Heart right ventricle (tissue), 16 donors: ENCODE data around the gene TPST2. TPM values are rescaled to one million over a fixed set of nuclear protein-coding genes. Genes with fewer than 3 reads are reported as not detected.

Source experiments
- ATAC-seq, 8 donors: fragments of 200-7000 bp; cut with Tn5 transposase; one replicate each; pipeline ENCODE4 v1.9.1; 2020; ENCODE audit warnings: mild to moderate bottlenecking in 8 of 8, moderate library complexity in 8 of 8, moderate number of reproducible peaks in 1 of 8
- DNase-seq, 2 donors: peaks; one replicate each; pipeline ENCODE4 v3.0.0-alpha.2; 2020
- H3K27ac ChIP-seq, 10 donors: fragments of 200-600 bp; sonication (generic) in 2 of 10; one replicate each; pipeline versions ENCODE4 v1.5.0 to v1.8.0; 2020 to 2022; ENCODE audit warnings: mild to moderate bottlenecking in 3 of 10
- H3K27me3 ChIP-seq, 7 donors: fragments of 200-600 bp; one replicate each; pipeline ENCODE4 v1.8.0; 2021 to 2022; ENCODE audit warnings: mild to moderate bottlenecking in 2 of 7
- H3K36me3 ChIP-seq, 9 donors: fragments of 200-600 bp; sonication (generic) in 1 of 9; one replicate each; pipeline versions ENCODE4 v1.5.0 to v1.8.0; 2020 to 2022; ENCODE audit warnings: mild to moderate bottlenecking in 2 of 9
- H3K4me1 ChIP-seq, 9 donors: fragments of 200-600 bp; sonication (generic) in 1 of 9; one replicate each; pipeline versions ENCODE4 v1.5.0 to v1.8.0; 2020 to 2022; ENCODE audit warnings: mild to moderate bottlenecking in 4 of 9
- H3K4me3 ChIP-seq, 10 donors: fragments of 200-600 bp; sonication (generic) in 2 of 10; one replicate each; pipeline versions ENCODE4 v1.5.0 to v1.8.0; 2020 to 2022; ENCODE audit warnings: mild to moderate bottlenecking in 7 of 10, moderate library complexity in 2 of 10
- H3K9me3 ChIP-seq, 11 donors: fragments of 200-600 bp in 10 of 11; sonication (generic) in 2 of 11; one replicate each; pipeline versions ENCODE4 v1.5.0 to v1.8.0; 2013 to 2022; ENCODE audit warnings: mild to moderate bottlenecking in 2 of 11, control low read depth in 1 of 11, moderate library complexity in 1 of 11
- WGBS, 2 donors: extraction: QIAGEN DNeasy Blood & Tissue Kit; methylation state at CpG; one replicate each; pipeline ENCODE4 v1.1.7; 2013; ENCODE audit warnings: inconsistent platforms in 1 of 2; 5-methylcytosine and 5-hydroxymethylcytosine counted together
- intact Hi-C, 10 donors: fragments of 100-400 bp; cut with DNase I; formaldehyde crosslinking; loops; one replicate each; pipeline versions ENCODE4 v1.11.1 to v1.14.2; 2022
- polyA plus RNA-seq, 2 donors: library from polyadenylated mRNA; stranded (reverse); fragments of 200-250 nt; gene quantifications; one replicate each; pipeline ENCODE4 v1.2.3, GENCODE V29; 2013
- total RNA-seq, 10 donors: library from RNA; stranded (reverse); fragmentation: NEBNext Ultra II Directional in 3 of 10; extraction: Animal tissue kit (Norgen Biotek cat#: 25700) in 3 of 10; gene quantifications; one replicate each; pipeline versions ENCODE4 v1.2.1 to v1.2.4, GENCODE V29; 2021 to 2023
- TF ChIP-seq, protein P1 (sequence below), 9 donors: fragments of 200-600 bp; sonication (generic) in 2 of 9; IDR thresholded peaks; one replicate each; pipeline versions ENCODE4 v1.5.0 to v1.8.0; 2021 to 2022; ENCODE audit warnings: antibody characterized with exemption in 9 of 9, mild to moderate bottlenecking in 5 of 9, moderate library complexity in 1 of 9
- donor health status: Arrhythmogenic right ventricular cardiomyopathy.
- donor health status: ischemic (EF 13 %, LVEDD 7.1; RV severe dilation, severe dysfunction).
- donor health status: healthy with polysubstance abuse.
- donor health status: DM: no; HTN: yes; CAD: no.
- donor health status: DM: no; HTN: no; CAD: no.
- donor health status: ischemic (EF 25% LVEDD 6.9; RV normal size, moderate dysfunction).
- donor health status: ischemic (EF 25% LVEDD 5.7; RV mildly dilated, moderate dysfunction).
- donor health status: healthy.
- donor health status: DM: yes; HTN: yes; CAD: no.
- donor health status: Ischemic cardiomyopathy.
- donor health status: ischemic (EF 35%, LVEDD 5.7; RV mildly dilated, moderate dysfunction).
- donor health status: nonischemic (EF 11% LVEDD 7.7; RV severe dilation, severe dysfunction).
- donor health status: DM: yes; HTN: yes; CAD: no.
- donor health status: PGD.
- donor health status: ischemic (EF 29% LVEDD 5.4; RV normal size, mild dysfunction).
- donor health status: nonischemic (EF 23%, LVEDD 6.1; RV moderate dilation, normal function).

The TPST2 gene
- total and polyA plus RNA-seq, 12 donors: 11.1 to 41.5 (median 21.7) TPM

- H3K27ac ChIP-seq: no peak overlapping the region
Observed at GRCh38 chr22:26597480-26597879, 7.5 kb upstream of the TPST2 start.

GRCh38 chr22:26597026-26597425, 7.1 kb upstream of the TPST2 start:
- H3K4me1 ChIP-seq: peaks cover 0 to 23% (median 0%) of the 10 kb centered on the region in 9 donors
- intact Hi-C loops: no loop called here
- TF ChIP-seq, protein P1, sequence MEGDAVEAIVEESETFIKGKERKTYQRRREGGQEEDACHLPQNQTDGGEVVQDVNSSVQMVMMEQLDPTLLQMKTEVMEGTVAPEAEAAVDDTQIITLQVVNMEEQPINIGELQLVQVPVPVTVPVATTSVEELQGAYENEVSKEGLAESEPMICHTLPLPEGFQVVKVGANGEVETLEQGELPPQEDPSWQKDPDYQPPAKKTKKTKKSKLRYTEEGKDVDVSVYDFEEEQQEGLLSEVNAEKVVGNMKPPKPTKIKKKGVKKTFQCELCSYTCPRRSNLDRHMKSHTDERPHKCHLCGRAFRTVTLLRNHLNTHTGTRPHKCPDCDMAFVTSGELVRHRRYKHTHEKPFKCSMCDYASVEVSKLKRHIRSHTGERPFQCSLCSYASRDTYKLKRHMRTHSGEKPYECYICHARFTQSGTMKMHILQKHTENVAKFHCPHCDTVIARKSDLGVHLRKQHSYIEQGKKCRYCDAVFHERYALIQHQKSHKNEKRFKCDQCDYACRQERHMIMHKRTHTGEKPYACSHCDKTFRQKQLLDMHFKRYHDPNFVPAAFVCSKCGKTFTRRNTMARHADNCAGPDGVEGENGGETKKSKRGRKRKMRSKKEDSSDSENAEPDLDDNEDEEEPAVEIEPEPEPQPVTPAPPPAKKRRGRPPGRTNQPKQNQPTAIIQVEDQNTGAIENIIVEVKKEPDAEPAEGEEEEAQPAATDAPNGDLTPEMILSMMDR (IDR thresholded peaks at IDR 0.05): no peak
- H3K4me3 ChIP-seq: no peak overlapping the region
- WGBS, 2 donors: 74 to 83% methylated on average over 4 of the region's 4 CpGs
- no peaks in the 10 kb centered on the region for H3K36me3 ChIP-seq
- DNase-seq (no peak), ATAC-seq (no peak)
- no peaks in the 10 kb centered on the region for H3K9me3 ChIP-seq
- no peaks in the 10 kb centered on the region for H3K27me3 ChIP-seq
- no peak overlapping the region for H3K27ac ChIP-seq

More at GRCh38 chr22:26597480-26597879, 7.5 kb upstream of the TPST2 start:
- 82 to 85% methylated on average over 4 of the region's 4 CpGs for WGBS, 2 donors
- intact Hi-C loops: no loop called here
- no peak for DNase-seq
- Histone ChIP-seq H3K36me3 (no peaks in the 10 kb centered on the region), H3K4me1 (peaks cover 0 to 18% (median 0%) of the 10 kb centered on the region in 9 donors), H3K9me3 (no peaks in the 10 kb centered on the region), H3K27me3 (no peaks in the 10 kb centered on the region), H3K4me3 (no peak overlapping the region)
- TF ChIP-seq, protein P1 (IDR thresholded peaks at IDR 0.05): no peak
- ATAC-seq: no peak

- WGBS, 2 donors: 36 to 48% methylated on average over 1 of the region's 1 CpG
- no peak overlapping the region for H3K4me3 ChIP-seq
- no peak overlapping the region for H3K27ac ChIP-seq
- H3K27me3 ChIP-seq: no peaks in the 10 kb centered on the region
- H3K9me3 ChIP-seq: no peaks in the 10 kb centered on the region
- no peaks in the 10 kb centered on the region for H3K36me3 ChIP-seq
- intact Hi-C loops: loop anchor here in 3 of 10 donors (5.0 kb wide), 3 partner anchors 34 to 111 kb away; partner anchors contain the start of genes HPS4 (in 1 of the 3), SRRD (in 1 of the 3) and TFIP11 (in 1 of the 3)
- DNase-seq: no peak
- H3K4me1 ChIP-seq: peaks cover 0 to 42% (median 11%) of the 10 kb centered on the region in 9 donors
- ATAC-seq: no peak
- TF ChIP-seq, protein P1 (IDR thresholded peaks at IDR 0.05): no peak
Observed at GRCh38 chr22:26593763-26594162, 3.8 kb upstream of the TPST2 start.

DNA sequence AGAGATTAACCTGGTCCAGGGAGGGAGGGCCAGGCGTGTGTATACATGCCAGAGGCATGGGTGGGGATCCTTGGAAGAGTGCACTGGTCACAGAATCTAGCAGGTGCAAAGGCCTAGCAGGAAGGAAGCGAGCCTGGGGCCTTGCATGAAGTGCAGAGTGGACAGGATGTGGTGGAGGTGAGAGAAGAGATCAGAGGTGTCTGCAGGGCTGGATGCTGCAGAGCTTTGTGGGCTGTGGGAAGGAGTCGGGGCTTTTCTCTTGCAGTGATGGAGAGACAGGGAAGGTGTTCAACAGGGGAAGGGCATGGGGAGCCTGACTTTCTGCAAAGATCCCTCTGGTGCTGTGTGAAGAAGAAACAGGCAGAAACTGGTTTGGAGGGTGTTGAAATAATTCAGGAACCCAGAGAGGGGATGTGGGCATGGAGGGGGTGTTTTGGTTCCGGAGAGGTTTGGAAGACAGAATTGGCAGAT, 2.5 kb upstream of the TPST2 start:
- ATAC-seq (no peak), DNase-seq (no peak)
- intact Hi-C loops: loop anchor here in 3 of 10 donors (5.0 kb wide), 3 partner anchors 35 to 110 kb away; partner anchors contain the start of genes HPS4 (in 1 of the 3), SRRD (in 1 of the 3) and TFIP11 (in 1 of the 3)
- H3K27ac ChIP-seq: peak overlapping the region in 1 of 10 donors; percentile 45
- peaks cover 0 to 55% (median 18%) of the 10 kb centered on the region in 9 donors for H3K4me1 ChIP-seq
- H3K9me3 ChIP-seq: peaks cover 0 to 5% (median 0%) of the 10 kb centered on the region in 11 donors
- H3K27me3 ChIP-seq: no peaks in the 10 kb centered on the region
- no peaks in the 10 kb centered on the region for H3K36me3 ChIP-seq
- TF ChIP-seq, protein P1 (IDR thresholded peaks at IDR 0.05): no peak
- H3K4me3 ChIP-seq: no peak overlapping the region
- 77 to 85% methylated on average over 4 of the region's 4 CpGs for WGBS, 2 donors
